ENCODE data around the gene SERPING1. TPM values are rescaled to one million over a fixed set of nuclear protein-coding genes. Genes with fewer than 3 reads are reported as not detected.

The SERPING1 gene
- total RNA-seq, 1 experiment from 2014 or later, result not detected

GRCh38 chr11:57619331-57619730, 21.8 kb downstream of the SERPING1 start:
- H3K4me3 Mint-ChIP-seq (ENCODE audit: unreplicated experiment), result no peak overlapping the region
- H3K36me3 Mint-ChIP-seq (ENCODE audit: insufficient read depth, unreplicated experiment), result no peaks in the 10 kb centered on the region
- no peak for DNase-seq (ENCODE audit: unreplicated experiment)
- H3K9me3 Mint-ChIP-seq (ENCODE audit: unreplicated experiment), result no peaks in the 10 kb centered on the region
- H3K27ac Mint-ChIP-seq (ENCODE audit: low read depth, unreplicated experiment), result no peak overlapping the region
- TF ChIP-seq CTCF (IDR thresholded peaks at IDR 0.05; ENCODE audit: unreplicated experiment), result no peak
- ChIA-PET CTCF (interaction anchor here (1.0 to 5.1 kb wide), 4 partner anchors 19 to 51 kb away, joined by 3 to 26 read pairs (median 4); no protein-coding TSS in a partner anchor), POLR2A (interaction anchor here (1.1 kb wide), 1 partner anchor 20 kb away, joined by 4 read pairs; no protein-coding TSS in a partner anchor)
- no peaks in the 10 kb centered on the region for H3K4me1 Mint-ChIP-seq (ENCODE audit: insufficient read depth, unreplicated experiment)
- intact Hi-C loops (cut with micrococcal nuclease), result no loop called here
- BruUV-seq (replicated peaks), result no TSS peak
- peaks cover 18% of the 10 kb centered on the region for H3K27me3 Mint-ChIP-seq (ENCODE audit: insufficient read depth, unreplicated experiment)

- H3K4me1 Mint-ChIP-seq (ENCODE audit: insufficient read depth, unreplicated experiment), result no peaks in the 10 kb centered on the region
- H3K36me3 Mint-ChIP-seq (ENCODE audit: insufficient read depth, unreplicated experiment), result no peaks in the 10 kb centered on the region
- ChIA-PET POLR2A (no interaction called here), CTCF (interaction anchor here (0.7 to 1.0 kb wide), 4 partner anchors 21 to 1034 kb away, joined by 3 read pairs; no protein-coding TSS in a partner anchor)
- no peak overlapping the region for H3K27ac Mint-ChIP-seq (ENCODE audit: low read depth, unreplicated experiment)
- DNase-seq (ENCODE audit: unreplicated experiment), result no peak
- no peaks in the 10 kb centered on the region for H3K9me3 Mint-ChIP-seq (ENCODE audit: unreplicated experiment)
- TF ChIP-seq CTCF (IDR thresholded peaks at IDR 0.05; ENCODE audit: unreplicated experiment), result no peak
- intact Hi-C loops (cut with micrococcal nuclease), result no loop called here
- peaks cover 8% of the 10 kb centered on the region for H3K27me3 Mint-ChIP-seq (ENCODE audit: insufficient read depth, unreplicated experiment)
- no peak overlapping the region for H3K4me3 Mint-ChIP-seq (ENCODE audit: unreplicated experiment)
- no TSS peak for BruUV-seq (replicated peaks)
Measured at GRCh38 chr11:57620467-57620866, 23.0 kb downstream of the SERPING1 start.

- ChIA-PET POLR2A (no interaction called here), CTCF (interaction anchor here (0.6 to 1.3 kb wide), 5 partner anchors 10 to 954 kb away, joined by 3 to 4 read pairs (median 3); no protein-coding TSS in a partner anchor)
- Mint-ChIP-seq H3K27me3 (ENCODE audit: insufficient read depth, unreplicated experiment) (no peaks in the 10 kb centered on the region), H3K36me3 (ENCODE audit: insufficient read depth, unreplicated experiment) (no peaks in the 10 kb centered on the region), H3K4me1 (ENCODE audit: insufficient read depth, unreplicated experiment) (no peaks in the 10 kb centered on the region), H3K27ac (ENCODE audit: low read depth, unreplicated experiment) (peak overlapping the region; percentile 57), H3K4me3 (ENCODE audit: unreplicated experiment) (no peak overlapping the region), H3K9me3 (ENCODE audit: unreplicated experiment) (no peaks in the 10 kb centered on the region)
- intact Hi-C loops (cut with micrococcal nuclease), result no loop called here
- TF ChIP-seq CTCF (IDR thresholded peaks at IDR 0.05; ENCODE audit: unreplicated experiment), result no peak
- DNase-seq (ENCODE audit: unreplicated experiment), result no peak
- BruUV-seq (replicated peaks), result no TSS peak
Measured at GRCh38 chr11:57622263-57622662, 24.8 kb downstream of the SERPING1 start.

- no peak for TF ChIP-seq CTCF (IDR thresholded peaks at IDR 0.05; ENCODE audit: unreplicated experiment)
- Mint-ChIP-seq H3K9me3 (ENCODE audit: unreplicated experiment) (no peaks in the 10 kb centered on the region), H3K4me1 (ENCODE audit: insufficient read depth, unreplicated experiment) (no peaks in the 10 kb centered on the region), H3K4me3 (ENCODE audit: unreplicated experiment) (no peak overlapping the region), H3K36me3 (ENCODE audit: insufficient read depth, unreplicated experiment) (no peaks in the 10 kb centered on the region), H3K27me3 (ENCODE audit: insufficient read depth, unreplicated experiment) (no peaks in the 10 kb centered on the region), H3K27ac (ENCODE audit: low read depth, unreplicated experiment) (no peak overlapping the region)
- ChIA-PET CTCF (interaction anchor here (0.7 to 2.2 kb wide), 5 partner anchors 16 to 263 kb away, joined by 3 to 9 read pairs (median 3); no protein-coding TSS in a partner anchor), POLR2A (no interaction called here)
- BruUV-seq (replicated peaks), result no TSS peak
- no peak for DNase-seq (ENCODE audit: unreplicated experiment)
- intact Hi-C loops (cut with micrococcal nuclease), result no loop called here
Measured at GRCh38 chr11:57624864-57625263, 27.4 kb downstream of the SERPING1 start.
